GM12865 (cell line): Measurements from ENCODE around the gene CD99L2.
A peak's percentile ranks its signal among the peaks of the same experiment; 100 is the strongest.

Experiments used
- DNase-seq: peaks from one replicate; pipeline ENCODE4 v3.0.0; 2010; ENCODE audit warnings: low read depth
- H3K4me3 ChIP-seq: 2 replicates; pipeline ENCODE4 v1.5.1; 2011; ENCODE audit warnings: mild to moderate bottlenecking, low read depth, low read length, control low read depth
- CTCF ChIP-seq: IDR thresholded peaks from 2 replicates; pipeline ENCODE4 v1.5.1; 2011; ENCODE audit warnings: low read length, control low read depth, low read depth, inconsistent platforms; ENCODE audit not compliant: insufficient read depth; ENCODE audit errors: missing control alignments

The CD99L2 gene, protein sequence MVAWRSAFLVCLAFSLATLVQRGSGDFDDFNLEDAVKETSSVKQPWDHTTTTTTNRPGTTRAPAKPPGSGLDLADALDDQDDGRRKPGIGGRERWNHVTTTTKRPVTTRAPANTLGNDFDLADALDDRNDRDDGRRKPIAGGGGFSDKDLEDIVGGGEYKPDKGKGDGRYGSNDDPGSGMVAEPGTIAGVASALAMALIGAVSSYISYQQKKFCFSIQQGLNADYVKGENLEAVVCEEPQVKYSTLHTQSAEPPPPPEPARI

GRCh38 chrX:150898343-150899190 lies at the start of gene CD99L2:
TSS of gene CD99L2 (minus strand) at chrX:150898668. CDS start at chrX:150898588, 80 bp downstream.
- no peak for TF ChIP-seq CTCF
- peak; percentile 92 for DNase-seq
- peak within 1 kb of the TSS; percentile 84 for H3K4me3 ChIP-seq

- DNase-seq = no peak
- no peak for TF ChIP-seq CTCF
- H3K4me3 ChIP-seq = no peak overlapping the region
Measured at GRCh38 chrX:150944233-150944632, 45.8 kb upstream of the CD99L2 start.

DNA sequence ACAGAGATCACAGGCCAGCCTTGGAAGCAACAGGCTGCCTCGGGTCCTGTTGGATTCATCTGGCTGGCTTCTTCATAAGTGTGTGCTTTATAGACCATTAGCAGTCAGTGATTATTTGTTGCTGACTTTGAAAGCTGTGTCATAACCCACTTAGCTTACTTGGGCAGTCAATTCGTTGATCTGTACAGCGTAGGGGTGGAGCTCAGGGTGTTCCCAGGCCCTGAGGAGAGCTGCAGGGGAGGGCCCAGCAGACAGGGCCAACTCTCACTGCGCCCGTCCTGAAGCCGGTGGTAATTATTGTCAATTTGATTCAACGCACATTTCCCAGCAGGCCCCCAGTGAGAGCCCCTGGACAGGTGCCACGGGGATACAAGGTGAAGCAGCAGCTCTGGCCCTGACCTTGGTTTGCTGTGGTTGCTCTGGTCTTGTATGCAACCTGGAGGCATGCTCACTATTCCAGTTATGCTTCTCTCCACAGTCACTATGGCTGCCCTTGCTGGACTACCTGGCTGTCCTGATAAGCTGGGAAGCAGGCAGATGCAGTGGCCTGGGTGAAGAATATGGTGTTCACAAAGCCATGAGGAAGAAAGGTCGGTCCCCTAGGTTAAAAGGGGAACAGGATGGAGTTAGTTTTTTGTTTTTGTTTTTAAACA lies 44.6 kb upstream of the CD99L2 start:
- no peak overlapping the region for H3K4me3 ChIP-seq
- no peak for DNase-seq
- TF ChIP-seq CTCF = no peak

DNA sequence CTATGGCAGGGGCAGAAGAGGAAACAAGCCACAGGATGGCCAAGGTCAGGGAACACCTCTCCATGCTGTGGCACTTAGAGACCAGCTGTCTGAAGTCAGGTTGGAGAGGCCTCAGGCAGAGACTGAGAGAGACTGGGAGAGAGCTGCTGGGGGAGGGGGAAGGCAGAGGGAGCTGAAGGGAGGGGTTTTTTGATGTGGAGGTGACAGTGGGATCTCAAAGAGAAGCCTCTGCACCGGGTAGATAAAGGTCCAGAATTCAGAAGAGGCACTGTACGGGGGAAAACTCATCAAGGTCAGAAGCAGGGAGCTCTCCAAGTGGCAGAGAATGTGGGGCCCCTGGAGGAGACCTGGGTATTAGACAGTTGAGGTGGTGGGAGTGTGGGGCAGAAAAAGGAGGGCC lies 43.1 kb upstream of the CD99L2 start:
- no peak for TF ChIP-seq CTCF
- H3K4me3 ChIP-seq = no peak overlapping the region
- no peak for DNase-seq

DNA sequence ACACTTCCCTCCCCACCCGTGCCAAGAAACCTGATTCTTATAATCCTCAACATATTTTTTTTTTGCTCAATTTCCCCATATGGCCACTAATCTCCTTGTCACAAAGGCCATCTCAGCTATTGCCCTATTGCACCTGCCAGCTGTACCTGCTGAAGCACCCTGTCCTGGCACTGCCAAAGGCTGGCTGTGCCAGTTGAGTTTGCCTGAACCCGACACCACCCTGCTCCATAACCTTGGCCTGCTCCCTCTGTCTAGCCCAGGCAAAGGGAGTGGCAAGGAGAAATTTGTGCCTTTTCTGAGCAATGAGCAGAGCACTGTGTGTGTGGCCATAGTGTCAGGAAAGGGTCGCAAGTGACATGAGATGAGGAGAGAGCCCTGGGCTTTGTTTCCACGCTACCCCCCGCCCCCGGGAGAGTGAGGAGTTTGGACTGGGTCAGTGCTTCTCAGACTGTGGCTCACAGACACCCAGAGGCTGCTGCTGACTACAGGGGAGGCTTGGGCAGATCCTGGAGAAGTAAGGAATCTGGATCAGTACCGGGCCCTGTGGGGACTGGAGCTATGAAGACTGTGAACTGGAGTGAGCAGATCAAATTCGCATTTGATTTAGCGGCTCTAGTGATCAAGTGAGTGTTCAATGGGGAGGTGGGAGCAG lies 42.5 kb upstream of the CD99L2 start:
- no peak for TF ChIP-seq CTCF
- no peak overlapping the region for H3K4me3 ChIP-seq
- no peak for DNase-seq

- DNase-seq = no peak
- H3K4me3 ChIP-seq = no peak overlapping the region
- TF ChIP-seq CTCF = no peak
Measured at GRCh38 chrX:150936556-150936955, 38.1 kb upstream of the CD99L2 start.
